ENCODE data around the gene TDP2. TPM values are rescaled to one million over a fixed set of nuclear protein-coding genes. Genes with fewer than 3 reads are reported as not detected.
"Not testable (repeated sequence)": the region's sequence is repeated elsewhere in the genome, so short reads cannot be mapped to it uniquely, and the experiment has no call there.

The TDP2 gene
- total RNA-seq, 1 experiment from 2014 or later: 51.0 TPM

DNA sequence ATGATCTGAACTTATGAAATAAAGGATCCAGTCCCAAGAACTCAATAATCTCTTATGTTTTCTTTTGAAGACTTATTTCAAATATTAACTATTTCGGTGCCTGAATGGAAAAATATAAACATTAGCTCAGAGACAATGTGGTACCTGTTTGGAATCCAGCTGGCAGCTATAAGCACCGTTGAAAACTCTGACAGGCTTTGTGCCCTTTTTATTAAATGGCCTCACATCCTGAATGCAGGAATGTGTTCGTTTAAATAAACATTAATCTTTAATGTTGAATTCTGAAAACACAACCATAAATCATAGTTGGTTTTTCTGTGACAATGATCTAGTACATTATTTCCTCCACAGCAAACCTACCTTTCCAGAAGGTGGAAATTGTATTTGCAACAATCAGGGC is 16.3 kb downstream of the TDP2 start:
- DNase-seq (ENCODE audit: low spot score): no peak

GRCh38 chr6:24649691-24650090 is 17.0 kb downstream of the TDP2 start:
- no peak for DNase-seq (ENCODE audit: low spot score)

DNA sequence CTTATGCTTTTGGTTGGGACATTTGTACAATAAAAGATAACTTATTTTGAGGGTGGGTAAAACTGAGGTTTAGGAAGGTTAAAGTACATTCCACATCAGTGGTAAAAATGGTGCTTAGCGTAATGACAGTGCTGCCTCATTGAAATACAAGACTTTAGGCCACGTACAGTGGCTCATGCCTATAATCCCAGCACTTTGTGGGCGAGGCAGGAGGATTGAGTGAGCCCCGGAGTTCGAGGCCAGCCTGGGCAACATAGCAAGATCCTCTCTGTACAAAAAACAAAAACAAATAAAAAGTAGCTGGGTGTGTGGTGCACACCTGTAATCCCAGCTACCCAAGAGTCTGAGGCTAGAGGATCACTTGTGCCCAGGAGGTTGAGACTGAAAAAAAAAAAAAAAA is 18.4 kb downstream of the TDP2 start:
- no peak for DNase-seq (ENCODE audit: low spot score)

- DNase-seq (ENCODE audit: low spot score): no peak
These were observed 19.9 kb downstream of the TDP2 start for GRCh38 chr6:24646771-24647170.

GRCh38 chr6:24644377-24644776 is 22.3 kb downstream of the TDP2 start:
- DNase-seq (ENCODE audit: low spot score): no peak

- no peak for DNase-seq (ENCODE audit: low spot score)
These were observed 22.8 kb downstream of the TDP2 start for GRCh38 chr6:24643920-24644319.

GRCh38 chr6:24642061-24642460 is 24.6 kb downstream of the TDP2 start:
- no peak for DNase-seq (ENCODE audit: low spot score)

- not testable (repeated sequence) for DNase-seq (ENCODE audit: low spot score)
These were observed 26.1 kb downstream of the TDP2 start for GRCh38 chr6:24640631-24641030.

DNA sequence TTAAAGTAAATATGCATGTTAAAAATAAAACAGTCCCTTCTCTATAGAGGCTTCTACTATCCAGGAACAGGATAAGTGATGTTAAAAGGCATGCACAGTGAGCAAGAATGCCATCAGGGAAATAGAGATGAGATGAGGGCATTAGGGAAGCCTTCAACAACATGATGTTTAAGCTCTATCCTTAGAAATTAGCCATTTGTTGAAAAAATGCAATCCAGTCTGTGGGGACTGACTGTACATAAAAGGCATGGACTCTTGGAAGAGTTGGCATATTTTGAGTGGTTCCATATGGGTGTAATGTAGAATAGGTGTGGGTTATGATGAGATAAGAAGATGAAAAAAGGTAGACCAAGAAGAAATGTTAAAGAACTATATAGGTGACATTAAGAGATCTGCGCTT is 26.5 kb downstream of the TDP2 start:
- DNase-seq (ENCODE audit: low spot score): no peak

DNA sequence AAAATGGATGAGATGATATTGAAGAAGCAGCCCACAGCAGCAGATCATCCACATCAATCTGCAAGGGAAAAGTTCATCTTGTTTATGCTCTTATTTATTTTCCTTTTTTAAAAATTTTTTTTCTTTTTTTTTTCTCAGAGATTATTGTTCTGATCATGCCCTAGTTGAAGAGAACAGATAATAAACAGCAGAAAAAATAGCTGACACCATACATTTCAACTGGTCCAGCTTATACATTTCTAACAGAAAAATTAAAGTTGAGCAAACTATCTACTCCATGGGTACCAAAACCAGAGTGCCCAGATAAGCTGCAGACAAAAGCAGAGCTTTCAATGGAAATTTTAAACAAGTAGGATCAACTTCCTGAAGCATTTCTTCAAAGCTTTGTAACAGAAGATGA is 30.0 kb downstream of the TDP2 start:
- no peak for DNase-seq (ENCODE audit: low spot score)

- DNase-seq (ENCODE audit: low spot score): no peak
These were observed 34.1 kb downstream of the TDP2 start for GRCh38 chr6:24632573-24632972.

DNA sequence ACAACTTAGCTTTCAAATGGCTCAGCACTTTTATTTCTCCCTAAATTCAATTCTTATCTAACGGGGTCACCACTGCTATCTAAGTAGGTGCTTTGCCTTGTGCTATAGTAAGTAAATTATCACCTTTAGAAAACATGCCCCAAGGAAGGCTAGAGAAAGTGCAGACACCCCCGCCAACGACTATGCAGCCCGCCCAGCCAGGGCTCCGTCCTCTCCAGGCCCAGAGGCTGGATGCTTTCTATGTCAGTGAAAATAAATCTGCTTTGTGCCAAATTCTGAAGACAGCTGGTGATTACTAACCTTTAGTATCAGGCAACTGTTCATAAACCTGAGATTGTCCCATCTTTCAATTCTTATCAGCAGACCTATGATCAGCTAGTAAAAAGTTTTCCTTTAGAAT is 35.0 kb downstream of the TDP2 start:
- DNase-seq (ENCODE audit: low spot score): no peak

DNA sequence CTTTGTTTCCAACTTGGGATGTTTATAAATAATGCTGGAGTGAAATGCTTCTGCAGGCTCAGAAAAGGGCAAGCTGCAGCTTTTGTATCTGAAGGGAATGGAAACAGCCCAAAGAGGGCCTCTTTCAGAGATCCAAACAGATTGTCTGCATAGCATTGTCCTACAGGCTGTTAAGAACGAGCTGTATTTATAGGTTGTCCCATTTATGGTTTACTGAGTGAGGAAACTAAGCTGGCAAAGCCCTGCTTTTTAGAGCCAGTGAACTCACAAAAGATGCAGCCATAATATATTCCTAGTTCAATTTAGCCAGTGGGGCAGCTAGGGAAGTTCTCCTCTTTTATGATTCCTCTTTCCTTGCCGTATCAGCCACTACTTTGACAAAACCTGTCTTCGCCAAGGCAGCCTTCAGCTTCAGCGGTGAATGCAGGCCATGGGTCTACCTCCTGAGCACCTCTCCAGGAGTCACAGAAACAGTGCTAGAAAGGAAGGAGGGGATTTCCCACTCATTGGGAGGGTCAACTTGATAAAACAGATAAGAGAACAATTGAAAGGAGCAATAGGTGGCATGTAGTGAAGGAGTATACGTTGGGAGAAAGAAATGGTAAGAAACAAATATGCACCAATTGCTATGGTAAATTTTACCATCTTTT is 35.7 kb downstream of the TDP2 start:
- DNase-seq (ENCODE audit: low spot score): no peak

DNA sequence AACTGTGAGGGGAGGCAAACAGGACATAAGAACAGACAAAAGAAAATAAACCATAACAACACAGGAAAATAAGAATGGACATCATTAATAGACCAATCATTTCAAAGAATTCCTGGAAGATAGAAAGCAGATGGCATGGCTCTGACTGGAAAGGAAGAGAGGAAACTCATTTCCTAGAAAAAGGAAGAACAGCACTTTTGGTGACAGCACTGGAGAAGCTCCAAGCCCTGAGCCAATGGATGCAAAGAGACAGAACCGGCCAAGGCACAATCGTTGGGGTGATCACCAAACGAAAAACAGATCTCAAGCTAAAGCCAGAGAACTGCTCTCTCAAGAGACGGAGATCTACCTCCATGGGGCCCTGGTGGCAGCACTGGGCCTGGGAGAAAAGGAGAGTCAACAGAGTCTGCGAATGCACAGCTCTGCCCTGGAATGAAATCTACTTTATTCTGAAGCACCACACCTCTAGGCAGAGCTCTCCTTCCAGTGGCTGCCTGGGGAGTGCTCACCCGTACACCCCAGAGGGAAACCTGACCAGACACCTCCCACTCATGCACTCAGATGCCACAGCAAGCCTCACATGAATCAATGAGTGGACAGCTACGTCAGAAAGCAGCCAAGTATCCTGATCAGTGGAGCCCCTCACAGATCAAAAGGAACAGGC is 44.9 kb downstream of the TDP2 start:
- no peak for DNase-seq (ENCODE audit: low spot score)

DNA sequence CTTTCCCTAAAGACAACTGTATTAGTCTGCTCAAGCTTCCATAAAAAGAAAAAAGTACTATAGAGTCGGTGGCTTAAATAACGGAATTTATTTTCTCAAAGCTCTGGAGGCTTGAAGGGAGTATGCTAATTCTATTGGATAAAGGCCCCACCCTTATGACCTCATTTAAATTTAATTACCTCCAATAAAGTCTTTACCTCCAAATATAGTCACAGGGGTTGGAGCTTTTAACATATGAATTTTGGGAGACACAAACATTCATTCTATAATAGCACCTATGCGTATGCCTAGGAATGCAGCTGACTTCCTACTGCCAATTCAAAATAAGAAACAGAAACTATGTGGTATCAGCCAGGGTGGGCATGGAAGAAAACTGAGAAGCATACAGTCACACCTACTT is 46.1 kb downstream of the TDP2 start:
- no peak for DNase-seq (ENCODE audit: low spot score)

- DNase-seq (ENCODE audit: low spot score): no peak
These were observed 47.0 kb downstream of the TDP2 start for GRCh38 chr6:24619661-24620060.

DNA sequence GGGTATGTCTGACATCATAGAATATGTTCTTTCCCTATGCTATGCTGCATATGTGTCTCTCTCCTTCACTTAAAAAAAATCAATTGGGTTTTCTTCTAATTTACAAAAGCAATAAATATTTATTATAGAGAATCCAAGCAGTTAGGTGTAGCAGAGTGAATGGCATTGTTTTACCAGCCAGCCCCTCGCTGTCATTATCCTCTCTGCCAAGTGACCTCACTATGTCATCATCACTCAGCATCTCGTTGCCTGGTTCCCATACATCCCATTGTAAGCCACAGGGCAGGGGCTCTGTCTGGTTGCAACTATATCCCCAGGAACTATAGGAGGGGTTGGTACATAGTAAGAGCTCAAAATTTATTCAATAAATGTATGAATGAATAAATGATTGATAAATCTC is 52.1 kb downstream of the TDP2 start:
- DNase-seq (ENCODE audit: low spot score): no peak

- no peak for DNase-seq (ENCODE audit: low spot score)
These were observed 52.7 kb downstream of the TDP2 start for GRCh38 chr6:24614043-24614420.

DNA sequence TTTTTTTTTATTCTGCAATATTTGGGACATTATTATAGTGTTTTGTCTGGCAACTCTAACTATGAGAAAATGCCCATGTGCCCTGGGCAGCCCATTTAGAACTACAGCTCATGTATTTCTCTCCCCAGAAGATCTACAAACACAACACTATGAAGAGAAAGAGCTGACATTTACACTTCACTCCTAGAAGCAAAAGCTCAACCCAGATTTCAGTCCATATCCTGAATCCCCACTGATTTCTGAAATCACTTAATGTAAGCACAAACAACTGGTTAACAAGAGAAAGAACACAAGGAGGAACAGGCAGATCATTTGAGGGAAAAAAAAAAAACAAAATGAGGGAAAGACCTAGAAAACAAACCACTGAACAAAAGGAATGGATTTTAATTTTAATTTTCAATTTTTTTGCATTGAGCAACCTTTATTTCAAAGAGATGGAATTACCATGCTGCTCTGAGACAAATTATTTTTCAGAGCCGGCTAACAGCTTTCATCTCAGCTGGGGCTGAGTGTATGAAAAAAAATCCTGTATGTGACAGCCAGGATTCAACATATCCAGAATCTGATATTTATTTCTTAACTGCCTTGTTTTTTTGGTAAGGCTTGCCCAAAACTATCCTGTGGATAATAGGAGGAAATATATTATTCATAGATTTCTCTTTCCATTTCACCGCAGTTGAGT is 53.2 kb downstream of the TDP2 start:
- DNase-seq (ENCODE audit: low spot score): no peak

- no peak for DNase-seq (ENCODE audit: low spot score)
These were observed 56.0 kb downstream of the TDP2 start for GRCh38 chr6:24610672-24611071.

GRCh38 chr6:24607310-24608105 is 59.2 kb downstream of the TDP2 start:
- no peak for DNase-seq (ENCODE audit: low spot score)

DNA sequence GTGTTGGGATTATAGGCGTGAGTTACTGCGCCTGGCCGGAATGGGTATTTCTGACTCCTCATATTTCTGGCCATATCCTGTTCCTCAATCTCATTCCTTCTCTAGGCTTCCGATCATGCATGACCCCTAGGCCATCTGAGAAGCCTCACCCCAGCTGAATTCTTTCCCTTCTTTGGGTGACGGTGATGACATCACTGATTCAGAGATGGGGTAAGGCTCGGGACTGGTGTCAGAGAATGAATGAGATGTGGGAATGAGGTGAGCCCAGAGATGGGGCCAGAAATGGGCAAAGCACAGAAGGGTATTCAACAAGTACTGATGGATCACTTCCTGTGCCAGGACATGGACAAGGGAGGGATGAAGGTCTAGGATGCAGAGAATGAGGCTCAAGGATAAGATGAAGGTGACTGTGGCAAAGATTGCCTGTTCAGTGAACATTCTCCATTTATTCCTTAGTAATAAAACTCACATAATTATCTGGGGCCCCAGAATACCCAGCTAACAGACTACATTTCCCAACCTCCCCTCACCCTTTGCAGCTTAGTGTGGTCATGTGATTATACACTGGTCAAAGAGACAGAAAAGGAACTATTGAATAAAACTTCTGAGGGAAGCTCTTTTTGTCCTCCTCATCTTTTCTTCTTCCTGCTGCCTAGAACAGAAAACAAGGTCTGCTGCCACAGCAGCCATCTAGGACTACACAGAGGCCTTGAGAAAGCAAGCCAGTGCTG is 60.3 kb downstream of the TDP2 start:
- DNase-seq (ENCODE audit: low spot score): no peak

All from H4 (cell line).